Measurements from ENCODE around the gene FGF12. TPM values are rescaled to one million over a fixed set of nuclear protein-coding genes. Genes with fewer than 3 reads are reported as not detected.

Gene FGF12
- total RNA-seq, 4 donors from 2014 or later: 0.42 to 1.5 (median 0.62) TPM

DNA sequence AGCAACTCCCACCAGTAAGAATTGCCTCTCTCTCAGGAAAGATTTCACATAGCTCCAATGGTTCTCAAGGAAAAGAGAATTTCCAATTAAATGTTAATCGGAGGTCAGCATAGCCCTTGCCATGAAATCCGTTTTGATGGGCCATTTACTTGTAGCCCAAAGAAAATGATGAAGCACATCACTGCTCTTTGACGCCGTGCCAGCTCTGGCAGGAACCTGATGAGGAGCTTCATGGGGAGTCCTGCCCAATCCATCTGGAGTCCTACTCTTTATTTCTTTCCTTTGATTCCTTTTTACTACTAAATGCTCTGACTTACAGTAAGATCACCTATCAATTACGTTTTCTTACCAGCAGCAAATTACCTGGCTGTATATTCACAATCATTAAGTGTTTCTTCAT, 84.7 kb downstream of the FGF12 start:
- Histone ChIP-seq H3K36me3 (no peaks in the 10 kb centered on the region), H3K4me3 (no peak overlapping the region), H3K27ac (no peak overlapping the region), H3K27me3 (no peaks in the 10 kb centered on the region), H3K4me1 (no peaks in the 10 kb centered on the region), H3K9me3 (no peaks in the 10 kb centered on the region)
- whole genome bisulfite sequencing, 2 donors: 67 to 78% methylated on average over 5 of the region's 5 CpGs
- DNase-seq (ENCODE audit: low spot score in 2 of 2): no peak
- TF ChIP-seq CTCF (IDR thresholded peaks at IDR 0.05): no peak
- no peak for TF ChIP-seq POLR2A (IDR thresholded peaks at IDR 0.05)
- no peak for TF ChIP-seq EP300 (IDR thresholded peaks at IDR 0.05)

GRCh38 chr3:192641919-192642318, 85.4 kb downstream of the FGF12 start:
- Histone ChIP-seq H3K4me1 (no peaks in the 10 kb centered on the region), H3K27ac (no peak overlapping the region), H3K27me3 (no peaks in the 10 kb centered on the region), H3K4me3 (no peak overlapping the region), H3K36me3 (no peaks in the 10 kb centered on the region), H3K9me3 (no peaks in the 10 kb centered on the region)
- no peak for DNase-seq (ENCODE audit: low spot score in 2 of 2)
- TF ChIP-seq POLR2A (IDR thresholded peaks at IDR 0.05) (no peak), EP300 (IDR thresholded peaks at IDR 0.05) (no peak), CTCF (IDR thresholded peaks at IDR 0.05) (no peak)
- 47 to 48% methylated on average over 6 of the region's 6 CpGs for WGBS, 2 donors

DNA sequence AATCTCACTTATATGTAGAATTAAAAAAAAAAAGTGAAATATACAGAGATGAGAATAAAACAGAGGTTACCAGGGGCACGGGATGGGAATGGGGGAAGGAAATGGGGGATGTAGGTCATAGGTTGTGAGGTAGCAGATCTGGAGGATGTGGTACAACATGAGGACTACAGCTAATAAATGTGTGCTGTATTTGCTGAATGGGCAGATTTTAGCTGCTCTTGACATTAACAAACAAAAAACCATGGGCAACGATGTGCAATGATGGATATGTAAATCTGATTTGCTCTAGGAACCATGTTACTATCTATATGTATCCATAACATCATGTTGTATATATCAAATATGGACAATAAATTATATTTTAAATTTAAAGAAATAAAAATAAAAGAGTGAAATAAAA, 87.4 kb downstream of the FGF12 start:
- Histone ChIP-seq H3K27ac (no peak overlapping the region), H3K9me3 (no peaks in the 10 kb centered on the region), H3K36me3 (no peaks in the 10 kb centered on the region), H3K4me1 (no peaks in the 10 kb centered on the region), H3K4me3 (no peak overlapping the region), H3K27me3 (no peaks in the 10 kb centered on the region)
- no peak for DNase-seq (ENCODE audit: low spot score in 2 of 2)
- WGBS, 2 donors: 62 to 73% methylated on average over 2 of the region's 2 CpGs
- TF ChIP-seq CTCF (IDR thresholded peaks at IDR 0.05) (no peak), EP300 (IDR thresholded peaks at IDR 0.05) (no peak), POLR2A (IDR thresholded peaks at IDR 0.05) (no peak)

DNA sequence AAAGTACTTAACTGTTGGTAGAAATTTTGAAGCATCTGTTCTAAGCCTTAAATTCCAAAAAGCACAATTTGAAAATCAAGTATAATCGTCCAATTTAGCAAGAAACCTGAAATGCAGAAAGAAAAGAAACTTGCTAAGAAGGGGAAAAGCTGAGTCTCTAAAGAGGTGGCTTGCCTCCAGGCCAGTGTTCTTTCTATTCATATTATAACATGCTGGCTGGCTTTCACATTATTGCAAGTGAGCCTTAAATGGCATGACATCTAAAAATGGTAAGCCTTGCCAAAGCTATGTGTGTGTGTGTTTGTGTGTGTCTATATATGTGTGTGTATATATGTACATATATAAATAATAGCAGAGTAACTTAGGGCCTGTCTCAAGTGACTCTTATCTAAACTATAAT, 89.5 kb downstream of the FGF12 start:
- no peaks in the 10 kb centered on the region for H3K36me3 ChIP-seq
- no peaks in the 10 kb centered on the region for H3K27me3 ChIP-seq
- WGBS, 2 donors: 45 to 50% methylated on average over 1 of the region's 1 CpG
- no peak overlapping the region for H3K4me3 ChIP-seq
- no peak overlapping the region for H3K27ac ChIP-seq
- TF ChIP-seq POLR2A (IDR thresholded peaks at IDR 0.05): no peak
- TF ChIP-seq EP300 (IDR thresholded peaks at IDR 0.05): no peak
- no peak for TF ChIP-seq CTCF (IDR thresholded peaks at IDR 0.05)
- no peaks in the 10 kb centered on the region for H3K4me1 ChIP-seq
- DNase-seq (ENCODE audit: low spot score in 2 of 2): no peak
- no peaks in the 10 kb centered on the region for H3K9me3 ChIP-seq

- no peak for DNase-seq (ENCODE audit: low spot score in 2 of 2)
- no peaks in the 10 kb centered on the region for H3K36me3 ChIP-seq
- H3K9me3 ChIP-seq: no peaks in the 10 kb centered on the region
- H3K27ac ChIP-seq: no peak overlapping the region
- WGBS, 2 donors: 93% methylated on average over 8 of the region's 8 CpGs
- no peaks in the 10 kb centered on the region for H3K27me3 ChIP-seq
- TF ChIP-seq POLR2A (IDR thresholded peaks at IDR 0.05) (no peak), EP300 (IDR thresholded peaks at IDR 0.05) (no peak), CTCF (IDR thresholded peaks at IDR 0.05) (no peak)
- H3K4me3 ChIP-seq: no peak overlapping the region
- H3K4me1 ChIP-seq: no peaks in the 10 kb centered on the region
Observed at GRCh38 chr3:192636517-192637444, 90.6 kb downstream of the FGF12 start.

Data from tibial nerve (tissue), 4 donors.